Measurements from ENCODE around the gene NXPE3.

Gene NXPE3

DNA sequence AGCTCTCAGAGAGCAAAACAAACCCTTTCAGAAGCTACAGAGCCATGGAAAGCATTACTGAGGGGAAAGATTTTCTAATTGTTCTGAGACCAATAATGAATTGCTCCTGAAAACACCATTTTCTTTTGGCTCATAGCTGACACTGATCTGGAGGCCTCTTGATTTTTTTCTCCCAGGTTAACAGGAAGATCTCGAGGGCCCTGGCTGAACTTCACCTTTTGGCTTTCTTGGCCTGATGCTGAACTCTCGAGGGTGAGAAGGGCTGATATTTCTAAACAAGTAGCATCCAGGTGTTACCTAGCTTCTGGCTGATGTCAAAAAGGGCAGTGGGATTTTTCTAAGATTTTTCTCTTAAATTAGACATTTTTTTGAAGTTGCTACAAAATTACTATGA is 50.4 kb downstream of the NXPE3 start:
- DNase-seq (ENCODE audit: low read depth), result no peak

DNA sequence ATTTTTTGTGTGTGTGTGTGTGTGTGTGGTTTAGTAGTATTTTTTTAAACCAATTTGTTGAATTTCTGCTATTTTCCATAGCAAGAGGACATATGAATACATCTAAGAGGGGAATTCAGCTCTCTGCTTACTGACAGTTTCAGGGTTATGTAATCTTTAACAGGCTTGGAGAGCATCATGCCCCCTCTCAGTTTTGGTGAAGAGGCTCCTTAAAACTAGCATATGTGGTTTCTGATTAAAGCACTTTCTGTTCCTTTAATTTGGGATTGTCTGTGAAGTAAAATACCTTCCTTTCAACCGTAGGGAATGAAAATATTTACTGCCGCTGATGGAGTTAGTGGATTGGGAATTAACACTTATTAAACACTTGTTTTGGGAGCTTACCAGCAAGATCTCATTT is 50.9 kb downstream of the NXPE3 start:
- no peak for DNase-seq (ENCODE audit: low read depth)

- DNase-seq (ENCODE audit: low read depth), result no peak
These were observed 54.5 kb downstream of the NXPE3 start for GRCh38 chr3:101833446-101833974.

- no peak for DNase-seq (ENCODE audit: low read depth)
These were observed 56.7 kb downstream of the NXPE3 start for GRCh38 chr3:101835676-101836075.

GRCh38 chr3:101836160-101836559 is 57.1 kb downstream of the NXPE3 start:
- no peak for DNase-seq (ENCODE audit: low read depth)

DNA sequence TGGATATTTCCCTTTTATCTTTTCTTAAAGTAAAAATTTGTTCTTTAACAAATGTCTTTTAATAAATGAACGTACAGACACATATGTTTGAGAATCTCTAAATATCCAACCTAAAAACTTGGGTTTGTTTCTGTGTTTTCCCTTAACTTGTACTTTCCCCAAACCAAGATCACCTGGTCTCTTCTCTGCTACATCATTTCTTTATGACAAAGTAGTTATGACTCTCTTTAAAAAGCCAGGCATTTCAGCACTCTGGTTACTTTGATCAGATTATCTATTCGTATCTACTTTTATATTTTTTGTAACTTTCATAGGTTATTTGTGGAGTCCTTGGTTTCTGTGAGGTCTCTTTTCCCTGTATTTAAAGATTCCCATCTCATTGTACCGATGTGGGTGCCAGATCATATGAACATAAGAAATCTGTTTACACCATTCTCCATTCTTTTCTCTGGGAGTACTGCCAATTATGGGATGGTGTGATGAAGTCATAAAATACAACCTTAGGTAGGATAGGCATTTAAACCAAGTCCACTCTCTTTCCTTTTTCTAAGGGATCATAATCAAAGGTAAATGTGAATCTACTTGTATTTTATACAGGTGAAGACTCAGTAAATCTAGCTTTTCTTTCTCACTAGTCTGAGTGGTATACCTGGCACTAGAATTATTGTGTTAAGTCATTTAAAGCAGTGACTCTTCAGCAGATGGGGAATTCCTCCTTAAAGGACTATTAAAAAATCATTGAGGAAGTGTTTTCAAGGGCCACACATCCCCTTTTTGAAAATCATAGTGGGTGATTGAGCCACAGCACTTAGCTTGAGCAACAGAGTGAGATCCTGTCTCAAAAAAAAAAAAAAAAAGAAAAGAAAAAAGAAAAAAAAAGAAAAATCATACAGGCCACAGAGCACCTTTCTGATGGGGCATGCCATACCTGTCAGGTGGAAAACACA is 57.9 kb downstream of the NXPE3 start:
- DNase-seq (ENCODE audit: low read depth), result no peak

GRCh38 chr3:101838691-101839090 is 59.7 kb downstream of the NXPE3 start:
- no peak for DNase-seq (ENCODE audit: low read depth)

GRCh38 chr3:101840066-101840465 is 61.1 kb downstream of the NXPE3 start:
- no peak for DNase-seq (ENCODE audit: low read depth)

DNA sequence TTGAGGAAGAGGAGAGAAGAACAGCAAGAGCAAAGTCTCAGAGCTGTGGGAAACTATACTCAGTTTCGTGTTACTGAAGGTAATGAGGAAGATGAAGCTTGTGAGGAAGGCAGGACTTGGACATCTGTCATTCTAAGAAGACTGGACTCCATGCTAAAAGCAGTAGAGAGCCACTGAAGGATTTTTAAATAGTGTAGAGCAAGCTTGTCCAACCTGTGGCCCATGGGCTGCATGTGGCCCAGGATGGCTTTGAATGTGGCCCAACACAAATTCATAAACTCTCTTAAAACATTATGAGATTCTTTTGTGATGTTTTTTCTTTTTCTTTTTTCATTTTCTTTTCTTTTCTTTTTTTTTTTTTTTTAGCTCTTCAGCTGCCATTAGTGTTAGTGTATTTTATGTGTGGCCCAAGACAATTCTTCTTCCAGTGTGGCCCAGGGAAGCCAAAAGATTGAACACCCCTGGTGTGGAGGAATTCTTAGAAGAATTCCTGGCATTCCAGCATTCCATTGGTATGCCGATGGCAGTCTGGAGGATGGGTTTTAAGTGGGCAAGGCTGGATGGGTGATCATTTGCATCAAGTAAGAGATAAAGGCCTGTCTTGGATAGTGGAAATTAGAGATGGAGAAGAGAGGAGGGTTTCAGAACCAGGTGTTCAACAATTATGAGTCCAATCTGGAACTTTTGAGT is 63.4 kb downstream of the NXPE3 start:
- DNase-seq (ENCODE audit: low read depth), result no peak

DNA sequence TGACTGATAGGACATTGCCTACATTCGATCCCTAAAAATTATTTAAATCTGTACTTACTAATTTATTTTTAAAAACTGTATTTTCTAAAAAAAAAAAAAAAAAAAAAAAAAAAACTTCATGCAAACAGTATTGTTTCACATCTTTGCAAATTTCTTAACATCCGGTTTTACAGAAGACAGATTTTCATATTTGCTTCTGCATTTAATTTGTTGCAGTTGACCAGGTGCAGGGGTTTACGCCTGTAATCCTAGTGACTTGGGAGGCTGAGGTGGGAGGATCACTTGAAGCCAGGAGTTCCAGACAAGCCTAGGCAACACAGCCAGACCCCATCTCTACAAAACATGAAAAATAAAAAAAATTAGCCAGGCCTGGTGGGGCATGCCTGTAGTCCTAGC is 63.9 kb downstream of the NXPE3 start:
- DNase-seq (ENCODE audit: low read depth), result no peak

GRCh38 chr3:101845425-101845824 is 66.4 kb downstream of the NXPE3 start:
- DNase-seq (ENCODE audit: low read depth), result no peak

DNA sequence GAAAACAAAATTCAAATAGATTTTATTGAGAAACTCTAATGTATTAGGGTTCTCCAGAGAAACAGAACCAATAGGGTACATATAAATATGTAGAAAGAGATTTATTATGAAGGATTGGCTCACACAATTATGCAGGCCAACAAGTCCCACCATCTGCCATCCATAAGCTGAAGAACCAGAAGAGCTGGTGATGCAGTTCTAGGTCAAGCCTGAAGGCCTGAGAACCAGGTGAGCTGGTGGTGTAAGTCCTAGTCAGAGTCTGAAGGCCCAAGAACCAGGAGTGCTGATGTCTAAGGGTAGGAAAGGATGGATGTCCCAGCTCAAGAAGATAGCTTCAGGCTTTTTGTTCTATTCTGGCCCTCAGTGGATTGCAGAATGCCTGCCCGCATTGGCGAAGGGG is 67.7 kb downstream of the NXPE3 start:
- no peak for DNase-seq (ENCODE audit: low read depth)

- DNase-seq (ENCODE audit: low read depth), result no peak
These were observed 68.3 kb downstream of the NXPE3 start for GRCh38 chr3:101847328-101847727.

DNA sequence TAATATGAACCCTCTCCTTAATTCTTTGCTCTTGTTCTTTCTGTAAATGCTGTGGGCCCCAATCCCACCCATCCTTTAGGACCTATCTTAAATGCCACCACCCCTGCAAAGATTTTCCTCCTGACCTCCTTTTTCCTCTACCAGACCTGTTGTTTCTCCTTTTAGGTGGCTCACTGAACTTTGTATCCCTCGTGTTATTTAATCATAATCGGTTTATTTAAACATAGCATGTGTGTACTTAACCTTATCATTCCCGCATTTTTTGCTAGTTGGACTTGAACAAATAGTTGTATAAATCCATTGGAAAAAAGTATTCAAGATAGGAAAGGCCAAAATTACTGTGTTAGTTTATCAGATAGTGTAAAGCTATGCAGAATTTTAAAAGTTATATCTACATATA is 69.3 kb downstream of the NXPE3 start:
- DNase-seq (ENCODE audit: low read depth), result no peak

DNA sequence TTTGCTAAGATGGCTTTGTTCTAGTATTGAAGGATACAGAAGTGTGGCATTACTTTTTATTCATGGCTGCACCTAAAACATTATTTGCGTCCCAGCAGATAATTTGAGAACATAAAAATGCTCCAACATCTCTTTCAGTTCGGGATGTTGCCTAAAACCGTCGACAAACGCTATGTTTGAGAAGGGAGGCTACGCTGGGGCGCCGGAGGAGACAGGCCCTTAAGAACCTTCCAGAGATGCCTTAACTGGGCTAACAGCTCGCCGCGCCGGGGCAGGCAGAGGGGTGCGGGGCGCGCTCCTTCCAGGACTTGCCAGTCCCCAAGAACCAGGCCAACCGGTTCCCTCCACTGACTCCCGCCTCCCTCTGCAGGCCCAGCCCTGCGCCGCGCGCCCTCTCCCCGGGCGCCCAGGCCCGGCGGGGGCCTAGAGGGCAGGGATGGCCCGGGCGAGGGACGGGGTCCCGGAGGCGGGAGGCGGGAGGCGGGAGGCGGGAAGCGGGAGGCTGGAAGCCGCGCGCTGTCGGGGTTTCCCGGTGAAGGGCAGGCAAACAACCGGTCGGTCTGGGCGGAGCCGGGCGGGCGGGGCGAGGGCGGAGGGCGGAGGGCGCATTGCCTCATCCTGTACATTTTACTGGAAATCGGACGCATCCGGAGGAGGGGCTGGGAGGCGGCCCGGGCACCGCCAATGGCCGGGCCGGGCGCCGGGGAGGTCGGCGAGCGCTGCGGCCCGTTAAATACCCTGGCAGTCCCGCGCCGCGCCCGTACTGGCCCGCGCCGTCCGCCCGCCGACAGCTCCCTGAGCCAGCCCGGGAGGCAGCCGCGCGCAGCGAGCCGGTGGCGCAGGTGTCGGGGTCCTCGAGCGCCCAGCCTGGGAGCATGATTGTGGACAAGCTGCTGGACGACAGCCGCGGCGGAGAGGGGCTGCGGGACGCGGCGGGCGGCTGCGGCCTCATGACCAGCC is 70.0 kb downstream of the NXPE3 start, which contains the start of gene NFKBIZ:
TSS of gene NFKBIZ (plus strand) at position 761 of the 960 bp plus-strand sequence. CDS start at position 876, 115 bp downstream.
- DNase-seq (ENCODE audit: low read depth), result peak; percentile 87

GRCh38 chr3:101849714-101850245 is 70.8 kb downstream of the NXPE3 start:
- DNase-seq (ENCODE audit: low read depth), result no peak

- DNase-seq (ENCODE audit: low read depth), result no peak
These were observed 71.4 kb downstream of the NXPE3 start for GRCh38 chr3:101850246-101851051.

DNA sequence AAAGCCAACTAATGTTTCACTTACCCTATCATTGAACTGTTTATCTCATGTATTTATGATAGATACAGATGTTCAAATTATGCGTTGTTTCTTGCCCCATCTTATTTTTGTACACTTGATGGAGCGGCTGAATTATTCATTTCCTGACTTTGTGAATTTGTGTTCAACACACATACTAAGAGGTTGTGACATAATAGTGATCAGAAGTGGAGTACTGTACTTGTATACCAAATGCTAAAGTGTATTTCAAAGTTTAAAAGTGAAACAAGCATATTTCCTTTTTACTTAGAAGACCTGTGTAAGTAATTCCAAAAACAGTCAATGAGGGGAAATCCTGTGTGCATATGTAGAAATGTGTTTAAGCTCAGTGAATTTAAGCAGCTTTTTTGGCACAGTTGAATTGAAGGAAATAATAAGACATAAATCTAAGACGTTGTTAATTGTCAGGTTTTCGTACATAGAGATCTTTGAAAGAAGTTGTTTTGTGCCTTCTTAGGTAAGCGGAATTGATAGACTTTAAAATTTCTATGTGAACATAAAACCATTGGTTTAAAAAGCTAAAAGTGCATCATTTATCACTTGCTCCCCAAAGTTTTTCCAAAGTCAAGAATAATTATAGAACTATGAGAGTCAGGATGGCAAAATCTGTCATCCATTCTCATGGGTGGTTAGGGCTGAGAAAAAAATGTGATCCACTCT is 72.2 kb downstream of the NXPE3 start:
- no peak for DNase-seq (ENCODE audit: low read depth)

DNA sequence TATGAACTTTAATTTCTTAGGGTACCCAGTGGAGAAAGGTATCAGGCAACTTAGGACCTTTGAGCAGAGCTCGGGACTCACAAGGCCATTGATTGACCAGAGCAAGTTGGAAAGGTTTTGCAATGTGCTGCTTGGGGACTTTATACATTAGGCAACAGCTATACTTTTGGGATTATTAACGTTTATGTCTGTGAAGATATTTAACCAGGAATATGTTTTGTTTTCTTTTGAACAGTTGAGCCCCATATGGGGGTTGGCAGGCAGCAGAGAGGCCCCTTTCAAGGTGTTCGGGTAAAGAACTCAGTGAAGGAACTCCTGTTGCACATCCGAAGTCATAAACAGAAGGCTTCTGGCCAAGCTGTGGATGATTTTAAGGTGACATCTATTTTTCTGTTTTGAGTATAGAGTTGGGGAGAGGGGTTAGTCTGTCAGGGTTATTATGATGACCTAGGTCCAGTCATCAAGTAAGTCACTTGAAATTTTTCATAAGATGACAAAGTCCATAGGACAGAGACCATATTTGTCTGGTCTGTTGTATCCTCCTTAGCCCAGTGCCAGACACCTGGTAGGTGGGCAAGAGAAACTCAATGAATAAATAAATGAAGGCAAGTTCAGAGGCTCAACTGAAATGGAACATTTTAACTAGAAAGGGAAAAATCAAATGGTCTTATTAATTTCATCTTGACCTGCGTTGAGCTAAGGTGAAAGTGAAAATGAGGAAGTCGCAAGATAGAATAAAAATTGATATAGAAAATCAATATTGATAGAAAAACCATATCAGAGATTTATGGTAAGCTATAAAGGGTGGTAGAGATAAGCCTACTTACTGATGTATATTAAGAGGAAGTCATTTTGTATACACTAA is 73.1 kb downstream of the NXPE3 start:
- DNase-seq (ENCODE audit: low read depth), result no peak

Measured in stimulated activated CD8-positive, alpha-beta memory T cell treated with anti-CD3 and anti-CD28 coated beads, Interleukin-15, amount 100 ng/mL, for 1 hour (primary cell).